MM.1S (cell line): ENCODE measurements around the gene MGAM2.

ENCODE experiments used
- EZH2phosphoT487 ChIP-seq: fragments of 300-600 bp; sonication (generic); IDR thresholded peaks from 2 replicates; pipeline ENCODE4 v1.6.1; 2018; ENCODE audit warnings: antibody characterized with exemption, low read length
- TF ChIP-seq, protein P1 (sequence below): fragments of 300-600 bp; sonication (generic); IDR thresholded peaks from 2 replicates; pipeline ENCODE4 v1.5.1; 2016; ENCODE audit warnings: antibody characterized with exemption, low read length, mixed read lengths

- TF ChIP-seq, protein P1, sequence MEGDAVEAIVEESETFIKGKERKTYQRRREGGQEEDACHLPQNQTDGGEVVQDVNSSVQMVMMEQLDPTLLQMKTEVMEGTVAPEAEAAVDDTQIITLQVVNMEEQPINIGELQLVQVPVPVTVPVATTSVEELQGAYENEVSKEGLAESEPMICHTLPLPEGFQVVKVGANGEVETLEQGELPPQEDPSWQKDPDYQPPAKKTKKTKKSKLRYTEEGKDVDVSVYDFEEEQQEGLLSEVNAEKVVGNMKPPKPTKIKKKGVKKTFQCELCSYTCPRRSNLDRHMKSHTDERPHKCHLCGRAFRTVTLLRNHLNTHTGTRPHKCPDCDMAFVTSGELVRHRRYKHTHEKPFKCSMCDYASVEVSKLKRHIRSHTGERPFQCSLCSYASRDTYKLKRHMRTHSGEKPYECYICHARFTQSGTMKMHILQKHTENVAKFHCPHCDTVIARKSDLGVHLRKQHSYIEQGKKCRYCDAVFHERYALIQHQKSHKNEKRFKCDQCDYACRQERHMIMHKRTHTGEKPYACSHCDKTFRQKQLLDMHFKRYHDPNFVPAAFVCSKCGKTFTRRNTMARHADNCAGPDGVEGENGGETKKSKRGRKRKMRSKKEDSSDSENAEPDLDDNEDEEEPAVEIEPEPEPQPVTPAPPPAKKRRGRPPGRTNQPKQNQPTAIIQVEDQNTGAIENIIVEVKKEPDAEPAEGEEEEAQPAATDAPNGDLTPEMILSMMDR = no peak
- TF ChIP-seq EZH2phosphoT487 = no peak
Observed at GRCh38 chr7:142111499-142111898, at the start of gene MGAM2.
